Neutrophil (primary cell): Measurements from ENCODE around the gene B3GALT4.
A peak's percentile ranks its signal among the peaks of the same experiment; 100 is the strongest.

Experiments
- H3K27ac ChIP-seq: fragments of 200-600 bp; sonication (generic); 2 replicates; pipeline ENCODE4 v1.5.1; 2016; ENCODE audit warnings: mild to moderate bottlenecking, moderate library complexity
- H3K27me3 ChIP-seq: fragments of 200-600 bp; sonication (generic); 2 replicates; pipeline ENCODE4 v1.6.0; 2016; ENCODE audit warnings: mild to moderate bottlenecking
- H3K36me3 ChIP-seq: fragments of 200-600 bp; sonication (generic); 2 replicates; pipeline ENCODE4 v1.5.1; 2017
- H3K4me1 ChIP-seq, 2 experiments: fragments of 200-600 bp in 1 of 2; sonication (generic) in 1 of 2; 1 replicate in 1 of 2; 2 replicates in 1 of 2; pipeline versions ENCODE4 v1.5.1 to v1.6.1; 2013 to 2016; ENCODE audit warnings: low read depth in 1 of 2, low read length in 1 of 2, mild to moderate bottlenecking in 1 of 2, moderate library complexity in 1 of 2; ENCODE audit not compliant: control insufficient read depth in 1 of 2, insufficient read depth in 1 of 2
- H3K4me3 ChIP-seq, 2 experiments: fragments of 200-600 bp in 1 of 2; sonication (generic) in 1 of 2; 1 replicate in 1 of 2; 2 replicates in 1 of 2; pipeline ENCODE4 v1.5.1; 2013 to 2016; ENCODE audit warnings: low read depth in 1 of 2, low read length in 1 of 2, mild to moderate bottlenecking in 1 of 2, moderate library complexity in 1 of 2
- H3K9me3 ChIP-seq: fragments of 200-600 bp; sonication (generic); 2 replicates; pipeline ENCODE4 v1.5.1; 2016
- CTCF ChIP-seq: fragments of 200-600 bp; sonication (generic); IDR thresholded peaks from 2 replicates; pipeline ENCODE4 v1.5.1; 2016; ENCODE audit warnings: antibody characterized with exemption

B3GALT4 gene

GRCh38 chr6:33313105-33313708 is 36.3 kb downstream of the B3GALT4 start:
- Histone ChIP-seq H3K36me3 (peaks cover 31% of the 10 kb centered on the region), H3K4me1 (peaks cover 53 to 62% of the 10 kb centered on the region in 2 experiments), H3K27ac (peak overlapping the region; percentile 100)

GRCh38 chr6:33313709-33314514 is 37.0 kb downstream of the B3GALT4 start, which contains the start of gene TAPBP:
Gene TAPBP (minus strand): TSS chr6:33314078. CDS start chr6:33314041, 37 bp downstream.
- no peaks in the 10 kb centered on the region for H3K9me3 ChIP-seq
- H3K4me3 ChIP-seq: peak within 1 kb of the TSS; percentile 91 to 92
- peaks cover 32% of the 10 kb centered on the region for H3K36me3 ChIP-seq
- H3K27me3 ChIP-seq: no peaks in the 10 kb centered on the region
- no peak for TF ChIP-seq CTCF
- peak within 1 kb of the TSS; percentile 100 for H3K27ac ChIP-seq
- peaks cover 60 to 69% of the 10 kb centered on the region in 2 experiments for H3K4me1 ChIP-seq

More at GRCh38 chr6:33313105-33313708, 36.3 kb downstream of the B3GALT4 start:
- H3K9me3 ChIP-seq: no peaks in the 10 kb centered on the region
- H3K27me3 ChIP-seq: no peaks in the 10 kb centered on the region
- peak overlapping the region; percentile 91 to 92 for H3K4me3 ChIP-seq
- TF ChIP-seq CTCF: peak; percentile 22

GRCh38 chr6:33314515-33314942 is 37.6 kb downstream of the B3GALT4 start:
- Histone ChIP-seq H3K9me3 (no peaks in the 10 kb centered on the region), H3K4me1 (peaks cover 66 to 73% of the 10 kb centered on the region in 2 experiments), H3K36me3 (peaks cover 38% of the 10 kb centered on the region), H3K4me3 (peak overlapping the region; percentile 91 to 92), H3K27ac (peak overlapping the region; percentile 100), H3K27me3 (no peaks in the 10 kb centered on the region)
- no peak for TF ChIP-seq CTCF

- H3K9me3 ChIP-seq: no peaks in the 10 kb centered on the region
- peak overlapping the region; percentile 100 for H3K27ac ChIP-seq
- peaks cover 72 to 76% of the 10 kb centered on the region in 2 experiments for H3K4me1 ChIP-seq
- no peak for TF ChIP-seq CTCF
- H3K27me3 ChIP-seq: no peaks in the 10 kb centered on the region
- H3K4me3 ChIP-seq: peak overlapping the region; percentile 91 to 92
- peaks cover 39% of the 10 kb centered on the region for H3K36me3 ChIP-seq
These were observed 38.2 kb downstream of the B3GALT4 start for GRCh38 chr6:33314943-33315792.
